IPS-NIHi11 (cell line): ENCODE data around the gene LNP1.

Experiments used
- DNase-seq: peaks from one replicate; pipeline ENCODE4 v3.0.0; 2012; ENCODE audit warnings: mixed read lengths, low spot score

Gene LNP1

DNA sequence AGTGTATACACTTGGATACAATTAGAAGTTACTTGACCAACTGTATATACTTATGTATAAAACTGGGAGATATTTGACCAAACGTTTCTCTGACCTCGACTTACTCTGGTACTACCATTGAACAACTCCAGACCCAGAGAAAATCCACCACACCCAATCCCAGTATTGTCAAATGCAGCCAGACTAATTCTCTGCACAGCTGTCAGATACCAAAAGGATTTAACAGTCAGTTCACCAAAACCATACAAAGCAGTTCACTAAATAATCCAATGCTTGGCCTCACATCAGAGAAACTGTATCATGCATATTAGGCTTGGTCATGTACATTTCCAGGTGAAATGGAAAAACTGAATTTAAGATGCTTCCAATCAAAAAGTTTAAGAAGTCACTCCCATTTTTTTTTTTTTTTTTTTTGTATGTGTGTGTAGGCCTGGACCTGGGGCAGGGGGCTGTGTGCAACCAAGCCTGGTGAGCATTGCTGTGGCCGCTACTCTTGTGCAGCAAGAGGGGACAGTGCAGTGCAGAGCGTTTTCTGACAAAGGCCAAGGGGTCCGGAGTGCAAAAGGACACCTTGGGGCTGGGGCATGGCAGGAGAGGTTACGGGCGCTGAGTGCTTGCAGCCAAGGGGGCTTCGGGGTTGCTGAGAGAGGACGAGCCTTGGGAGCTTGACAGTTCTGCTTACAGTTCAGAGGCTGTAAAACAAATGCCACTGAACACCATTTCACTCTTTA is 1.8 kb upstream of the LNP1 start:
- no peak for DNase-seq

GRCh38 chr3:100400419-100400779 is 940 bp upstream of the LNP1 start:
- DNase-seq: no peak

- DNase-seq: no peak
Measured at GRCh38 chr3:100401674-100402041, 319 bp downstream of the LNP1 start.

DNA sequence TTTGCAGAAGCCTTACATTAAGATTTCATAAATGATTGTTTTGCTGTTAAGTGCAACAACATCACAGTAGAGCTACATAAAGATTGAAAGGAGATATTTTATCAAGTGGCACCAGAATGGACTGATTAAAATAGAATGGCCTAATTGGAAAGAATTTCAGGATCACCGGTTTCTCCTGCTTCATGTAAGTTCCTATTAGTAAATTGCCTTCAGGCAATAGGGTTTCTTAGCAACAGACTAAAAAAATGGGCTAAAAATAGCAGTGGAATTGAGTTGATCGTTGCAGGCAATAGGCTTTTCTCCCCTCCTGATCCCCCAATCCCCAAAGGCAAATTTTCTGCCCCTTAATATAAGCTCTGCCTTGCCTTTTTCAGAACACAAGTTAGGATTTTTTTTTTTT is 917 bp downstream of the LNP1 start:
- DNase-seq: no peak

DNA sequence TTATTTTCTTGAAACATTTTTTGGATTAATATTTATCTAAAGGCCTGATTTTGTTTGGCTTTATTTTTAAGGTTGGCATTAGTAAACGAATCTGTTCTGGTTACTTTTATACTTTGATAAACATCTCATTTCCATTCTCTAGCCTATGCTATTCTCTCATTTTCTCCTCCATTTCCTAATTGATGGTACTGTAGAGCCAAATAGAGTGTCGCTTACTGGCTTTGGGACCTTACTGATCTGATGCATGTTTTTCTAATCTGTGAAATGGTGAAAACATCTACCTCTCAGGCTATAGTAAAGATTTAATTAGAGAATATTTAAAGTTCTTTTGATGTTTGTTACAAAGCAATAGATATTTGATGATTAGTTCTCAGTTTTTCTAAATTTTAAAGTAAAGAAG is 1.6 kb downstream of the LNP1 start:
- DNase-seq: no peak

DNA sequence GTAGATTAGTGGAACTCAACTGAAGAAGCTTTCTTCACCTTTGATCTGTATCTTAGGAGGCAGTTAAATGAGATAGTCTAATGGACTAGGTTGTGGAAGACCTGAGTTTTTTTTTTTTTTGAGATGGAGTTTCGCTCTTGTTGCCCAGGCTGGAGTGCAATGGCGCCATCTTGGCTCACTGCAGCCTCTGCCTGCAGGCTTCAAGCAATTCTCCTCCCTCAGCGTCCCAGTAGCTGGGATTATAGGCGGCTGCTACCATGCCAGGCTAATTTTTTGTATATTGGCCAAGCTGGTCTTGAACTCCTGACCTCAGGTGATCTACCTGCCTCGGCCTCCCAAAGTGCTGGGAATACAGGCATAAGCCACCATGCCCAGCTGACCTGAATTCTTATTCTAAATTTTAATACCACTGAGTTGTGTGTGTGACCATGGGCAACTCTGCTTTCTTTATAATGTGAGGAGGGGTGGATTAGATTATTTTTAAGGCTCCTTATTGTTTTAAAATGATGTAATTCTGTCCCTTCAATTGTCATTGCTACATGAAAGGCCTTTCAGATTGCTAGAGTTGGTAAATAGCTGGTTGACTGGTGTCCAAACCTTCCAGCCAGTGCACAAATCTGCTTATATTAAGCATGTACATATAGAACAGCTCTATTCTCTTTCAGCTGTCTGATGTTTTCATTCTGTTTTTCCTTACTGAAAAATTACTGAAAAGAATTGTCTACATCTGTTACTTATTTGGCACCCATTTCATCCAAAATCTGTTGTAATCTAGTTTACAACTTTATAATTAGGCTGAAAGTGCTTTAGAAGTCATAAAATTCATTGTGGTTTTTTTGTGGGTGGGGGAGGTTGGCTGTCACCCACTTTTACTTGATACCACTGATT is 2.3 kb downstream of the LNP1 start:
- no peak for DNase-seq

- no peak for DNase-seq
Measured at GRCh38 chr3:100404250-100404548, 2.9 kb downstream of the LNP1 start.

DNA sequence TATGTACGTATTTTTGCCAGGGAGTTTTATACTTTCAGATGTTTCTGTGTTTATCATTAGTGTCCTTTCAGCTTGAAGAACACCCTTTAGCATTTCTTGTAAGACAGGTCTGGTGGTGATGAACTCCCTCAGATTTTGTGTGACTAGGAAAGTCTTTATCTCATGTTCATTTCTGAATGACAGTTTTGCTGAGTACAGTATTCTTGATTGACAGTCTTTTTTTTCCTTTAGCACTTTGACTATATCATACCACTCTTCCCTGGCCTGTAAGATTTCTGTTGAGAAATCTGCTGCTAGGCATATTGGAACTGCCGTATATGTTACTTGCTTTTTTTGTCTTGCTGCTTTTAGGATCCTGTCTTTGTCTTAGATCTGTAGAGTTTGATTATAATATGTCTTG is 5.8 kb downstream of the LNP1 start:
- DNase-seq: no peak

- no peak for DNase-seq
Measured at GRCh38 chr3:100407977-100408532, 6.7 kb downstream of the LNP1 start.

- DNase-seq: no peak
Measured at GRCh38 chr3:100411091-100411982, 10.0 kb downstream of the LNP1 start.

- no peak for DNase-seq
Measured at GRCh38 chr3:100412912-100413590, 11.7 kb downstream of the LNP1 start.

DNA sequence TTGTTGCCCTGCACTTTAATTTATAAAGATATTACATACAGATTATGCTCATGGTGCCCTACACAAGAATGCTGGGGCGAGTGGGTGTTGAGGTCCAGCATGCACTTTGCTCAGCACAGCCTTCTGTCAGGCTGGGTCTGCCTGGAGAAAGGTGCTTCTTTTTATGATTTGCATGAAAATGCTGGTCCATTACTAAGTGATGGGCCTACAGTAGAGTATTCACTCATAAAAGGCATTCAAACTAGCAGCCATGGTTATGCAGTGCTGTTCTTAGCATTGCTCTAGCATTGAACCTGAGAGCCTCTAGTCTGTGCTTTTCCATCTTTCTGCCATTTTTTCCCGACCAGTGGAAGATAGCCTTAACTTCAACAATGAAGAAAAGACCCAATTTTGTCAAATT is 12.3 kb downstream of the LNP1 start:
- no peak for DNase-seq

GRCh38 chr3:100416176-100416575 is 14.8 kb downstream of the LNP1 start:
- no peak for DNase-seq

DNA sequence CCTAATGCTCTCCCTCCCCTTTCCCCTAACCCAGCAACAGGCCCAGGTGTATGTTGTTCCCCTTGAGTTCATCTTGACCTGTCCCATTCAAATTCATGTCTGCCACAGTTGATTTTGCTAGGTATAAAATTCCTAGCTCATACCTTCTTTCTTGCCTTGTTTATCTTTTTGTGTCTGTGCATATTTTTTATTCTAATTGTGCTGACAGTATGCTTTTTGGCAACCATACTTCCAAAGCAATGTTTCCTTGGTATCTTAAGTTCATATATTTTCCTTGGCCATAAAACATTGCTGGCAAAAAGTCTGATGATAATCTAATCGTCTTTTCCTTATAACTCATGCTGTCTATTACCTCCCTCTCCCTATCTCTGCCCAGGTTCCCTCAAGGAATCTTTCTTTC is 15.5 kb downstream of the LNP1 start:
- DNase-seq: no peak

DNA sequence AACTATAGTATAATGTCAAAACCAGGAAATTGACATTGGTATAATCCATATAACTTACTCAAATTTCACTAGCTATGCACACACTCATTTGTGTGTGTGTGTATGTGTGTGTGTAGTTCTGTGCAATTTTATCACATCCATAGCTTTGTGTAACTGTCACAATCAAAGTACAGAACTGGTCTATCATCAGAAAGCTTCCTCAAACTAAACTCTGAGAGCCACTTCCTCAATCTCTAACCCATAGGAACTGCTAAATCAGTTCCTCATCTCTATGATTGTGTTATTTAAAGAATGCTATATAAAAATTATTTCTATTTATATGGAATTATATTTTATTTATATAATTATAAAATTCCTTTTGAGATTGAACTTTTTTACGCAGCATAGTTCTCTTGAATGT is 18.1 kb downstream of the LNP1 start:
- no peak for DNase-seq

DNA sequence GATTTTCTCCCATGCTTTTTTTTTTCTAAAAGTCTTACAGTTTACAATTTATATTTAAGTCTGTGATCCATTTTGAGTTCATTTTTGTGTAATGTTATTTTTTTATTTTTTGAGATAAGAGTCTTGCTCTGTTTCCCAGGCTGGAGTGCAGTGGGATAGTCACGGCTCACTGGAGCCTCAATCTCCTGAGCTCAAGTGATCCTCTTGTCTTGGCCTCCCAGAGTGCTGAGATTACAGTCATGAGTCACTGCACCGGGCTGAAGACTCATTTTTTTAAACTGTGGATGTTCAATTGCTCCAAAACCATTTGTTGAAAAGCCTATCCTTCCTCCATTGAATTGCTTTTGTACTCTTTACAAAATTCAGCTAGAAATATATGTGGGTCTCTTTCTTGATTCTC is 19.5 kb downstream of the LNP1 start:
- no peak for DNase-seq

- no peak for DNase-seq
Measured at GRCh38 chr3:100423611-100424010, 22.3 kb downstream of the LNP1 start.

- DNase-seq: no peak
Measured at GRCh38 chr3:100424261-100424660, 22.9 kb downstream of the LNP1 start.

DNA sequence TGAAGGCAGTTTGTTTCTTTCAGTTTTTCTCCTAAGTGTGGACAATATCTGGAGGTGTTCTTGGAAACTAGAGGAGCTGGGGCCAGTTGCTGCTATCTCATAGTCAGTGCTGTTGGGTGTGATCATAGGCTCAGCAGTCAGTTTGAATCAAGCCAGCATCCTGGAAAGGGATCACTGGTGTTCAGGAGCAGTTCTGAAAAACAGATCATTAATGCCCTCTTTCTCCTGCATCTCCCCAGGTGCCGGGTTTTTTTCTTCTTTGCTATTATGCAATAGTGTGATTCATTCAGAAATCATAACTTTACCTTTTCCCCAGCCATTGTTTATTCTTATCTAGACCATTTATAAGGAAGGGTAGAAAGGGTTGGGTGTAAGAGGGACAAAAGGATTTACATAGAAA is 24.0 kb downstream of the LNP1 start:
- DNase-seq: no peak

DNA sequence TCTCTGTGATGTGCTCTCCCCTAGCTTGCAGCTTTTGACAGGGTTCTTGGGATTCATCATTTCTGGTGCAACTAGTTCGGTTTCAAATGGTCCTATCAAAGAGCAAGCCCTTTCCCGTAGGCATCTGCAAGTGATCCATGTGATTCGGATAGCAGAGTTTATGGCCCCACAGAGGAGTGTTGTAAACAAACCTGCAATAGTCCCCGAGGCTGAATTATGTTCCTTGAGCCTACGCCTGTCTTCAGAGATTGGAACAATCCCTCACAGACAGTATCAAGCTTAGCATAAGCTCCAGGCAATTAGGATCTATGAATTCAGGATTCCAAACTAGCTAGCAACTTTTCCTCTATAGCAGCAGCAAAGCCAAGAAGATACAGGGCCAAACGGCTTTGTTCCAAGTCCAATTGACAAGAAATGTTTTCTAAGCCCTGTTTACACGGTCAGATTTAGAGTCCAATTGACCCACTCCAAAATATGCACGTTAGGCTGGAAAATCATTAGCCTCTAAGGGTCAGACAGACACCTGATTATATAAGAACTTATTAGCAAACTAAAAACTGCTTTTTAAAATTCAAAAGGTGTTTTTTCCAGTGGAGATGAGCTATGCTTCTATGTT is 24.8 kb downstream of the LNP1 start:
- no peak for DNase-seq

GRCh38 chr3:100427699-100428098 is 26.4 kb downstream of the LNP1 start:
- DNase-seq: no peak
